H9 (cell line): ENCODE results near the gene CREB5. TPM values are rescaled to one million over a fixed set of nuclear protein-coding genes. Genes with fewer than 3 reads are reported as not detected.

Experiments used
- DNase-seq: peaks from one replicate; pipeline ENCODE4 v3.0.0-alpha.2; 2017
- H2AFZ ChIP-seq: one replicate; pipeline ENCODE4 v1.6.1; 2013; ENCODE audit warnings: mild to moderate bottlenecking, low read length, control low read depth, moderate library complexity
- H2AK5ac ChIP-seq: 2 replicates; pipeline ENCODE4 v1.6.1; 2013; ENCODE audit warnings: low read length, control low read depth, mixed read lengths; ENCODE audit not compliant: insufficient read length
- H2BK120ac ChIP-seq: one replicate; pipeline ENCODE4 v1.6.1; 2013; ENCODE audit warnings: low read depth, mild to moderate bottlenecking, low read length, control low read depth, inconsistent platforms; ENCODE audit not compliant: poor library complexity, severe bottlenecking
- H2BK12ac ChIP-seq: 2 replicates; pipeline ENCODE4 v1.6.1; 2013; ENCODE audit warnings: low read length, control low read depth, mixed read lengths, low read depth; ENCODE audit not compliant: insufficient read length
- H2BK15ac ChIP-seq: 2 replicates; pipeline ENCODE4 v1.6.1; 2013; ENCODE audit warnings: low read depth, low read length, control low read depth
- H2BK20ac ChIP-seq: one replicate; pipeline ENCODE4 v1.6.1; 2013; ENCODE audit warnings: low read depth, mild to moderate bottlenecking, low read length, control low read depth, inconsistent platforms; ENCODE audit not compliant: poor library complexity, severe bottlenecking
- H2BK5ac ChIP-seq: 2 replicates; pipeline ENCODE4 v1.6.1; 2013; ENCODE audit warnings: low read length, control low read depth, mixed read lengths; ENCODE audit not compliant: insufficient read length
- H3K14ac ChIP-seq: 2 replicates; pipeline ENCODE4 v1.6.1; 2013; ENCODE audit warnings: low read length, control low read depth; ENCODE audit not compliant: insufficient read depth
- H3K18ac ChIP-seq: 2 replicates; pipeline ENCODE4 v1.6.1; 2013; ENCODE audit warnings: low read depth, mild to moderate bottlenecking, mixed read lengths, low read length, control low read depth; ENCODE audit not compliant: insufficient read length
- H3K23ac ChIP-seq: 2 replicates; pipeline ENCODE4 v1.6.1; 2013; ENCODE audit warnings: low read length, control low read depth, mixed read lengths, low read depth; ENCODE audit not compliant: insufficient read length
- H3K23me2 ChIP-seq: 2 replicates; pipeline ENCODE4 v1.6.1; 2013; ENCODE audit warnings: low read depth, mild to moderate bottlenecking, mixed read lengths, low read length, control low read depth; ENCODE audit not compliant: insufficient read length, poor library complexity, severe bottlenecking
- H3K27ac ChIP-seq: 2 replicates; pipeline ENCODE4 v1.5.1; 2013; ENCODE audit warnings: low read length, control low read depth, mixed read lengths, low read depth; ENCODE audit not compliant: insufficient read length
- H3K27me3 ChIP-seq: 2 replicates; pipeline ENCODE4 v1.6.1; 2013; ENCODE audit warnings: low read length, control low read depth, inconsistent platforms; ENCODE audit not compliant: insufficient read depth
- H3K4ac ChIP-seq: 2 replicates; pipeline ENCODE4 v1.6.1; 2013; ENCODE audit warnings: low read depth, mild to moderate bottlenecking, control low read depth, inconsistent platforms, low read length, moderate library complexity
- H3K4me1 ChIP-seq: 2 replicates; pipeline ENCODE4 v1.6.1; 2013; ENCODE audit warnings: low read length, control low read depth, inconsistent platforms; ENCODE audit not compliant: insufficient read depth
- H3K4me2 ChIP-seq: 2 replicates; pipeline ENCODE4 v1.6.1; 2013; ENCODE audit warnings: low read length, control low read depth, mixed read lengths; ENCODE audit not compliant: insufficient read length, insufficient read depth
- H3K56ac ChIP-seq: 2 replicates; pipeline ENCODE4 v1.6.1; 2013; ENCODE audit warnings: low read depth, mild to moderate bottlenecking, mixed read lengths, low read length, control low read depth; ENCODE audit not compliant: insufficient read length
- H3K79me1 ChIP-seq: 2 replicates; pipeline ENCODE4 v1.6.1; 2013; ENCODE audit warnings: low read depth, mild to moderate bottlenecking, moderate library complexity, low read length, control low read depth, inconsistent platforms; ENCODE audit not compliant: insufficient read depth, poor library complexity, severe bottlenecking
- H3K79me2 ChIP-seq: 2 replicates; pipeline ENCODE4 v1.6.1; 2013; ENCODE audit warnings: low read length, control low read depth, inconsistent platforms; ENCODE audit not compliant: insufficient read depth
- H3K9ac ChIP-seq: 2 replicates; pipeline ENCODE4 v1.6.1; 2013; ENCODE audit warnings: low read length, control low read depth, mixed read lengths; ENCODE audit not compliant: insufficient read length; ENCODE audit errors: extremely low read depth
- H3K9me3 ChIP-seq: one replicate; pipeline ENCODE4 v1.6.1; 2013; ENCODE audit warnings: low read depth, low read length, inconsistent platforms; ENCODE audit not compliant: control insufficient read depth
- H3T11ph ChIP-seq: one replicate; pipeline ENCODE4 v1.6.1; 2013; ENCODE audit warnings: mild to moderate bottlenecking, low read length, control low read depth, inconsistent platforms
- H4K20me1 ChIP-seq: one replicate; pipeline ENCODE4 v1.6.1; 2013; ENCODE audit not compliant: control insufficient read depth, insufficient read length, insufficient read depth
- H4K5ac ChIP-seq: 2 replicates; pipeline ENCODE4 v1.6.1; 2013; ENCODE audit warnings: low read depth, mild to moderate bottlenecking, mixed read lengths, low read length, control low read depth; ENCODE audit not compliant: insufficient read length
- H4K8ac ChIP-seq: replicated peaks from 2 replicates; pipeline ENCODE4 v1.6.1; 2013; ENCODE audit warnings: low read length, control low read depth, mixed read lengths, low read depth; ENCODE audit not compliant: insufficient read length
- H4K91ac ChIP-seq: 2 replicates; pipeline ENCODE4 v1.6.1; 2013; ENCODE audit warnings: low read depth, mild to moderate bottlenecking, moderate library complexity, mixed read lengths, low read length, control low read depth; ENCODE audit not compliant: insufficient read length
- H3K27ac Mint-ChIP-seq, 3 experiments: 2 replicates in 2 of 3; 3 replicates in 1 of 3; pipeline ENCODE4 v1.8.0; 2020 to 2021; ENCODE audit warnings: mixed read lengths in 3 of 3, mild to moderate bottlenecking in 1 of 3, moderate library complexity in 1 of 3
- H3K27me3 Mint-ChIP-seq: 2 replicates; pipeline ENCODE4 v1.8.0; 2021; ENCODE audit warnings: low read depth, mild to moderate bottlenecking, moderate library complexity, mixed read lengths
- H3K36me3 Mint-ChIP-seq, 3 experiments: 2 replicates in 2 of 3; 3 replicates in 1 of 3; pipeline ENCODE4 v1.8.0; 2020 to 2021; ENCODE audit warnings: low read depth in 3 of 3, mixed read lengths in 3 of 3; ENCODE audit not compliant: insufficient read depth in 1 of 3
- H3K4me1 Mint-ChIP-seq, 2 experiments: 2 replicates each; pipeline ENCODE4 v1.8.0; 2020; ENCODE audit warnings: mixed read lengths in 2 of 2
- H3K4me3 Mint-ChIP-seq, 2 experiments: 2 replicates in 1 of 2; 3 replicates in 1 of 2; pipeline ENCODE4 v1.8.0; 2020 to 2021; ENCODE audit warnings: mild to moderate bottlenecking in 2 of 2, mixed read lengths in 2 of 2, moderate library complexity in 1 of 2
- H3K9me3 Mint-ChIP-seq, 2 experiments: 2 replicates in 1 of 2; 3 replicates in 1 of 2; pipeline ENCODE4 v1.8.0; 2020; ENCODE audit warnings: mild to moderate bottlenecking in 2 of 2, mixed read lengths in 2 of 2, moderate library complexity in 1 of 2
- WGBS: extraction: QIAGEN DNeasy Blood & Tissue Kit; methylation state at CpG from one replicate; pipeline ENCODE4 v1.1.7; 2013; ENCODE audit warnings: missing lambda C conversion rate, low lambda C conversion rate, mixed read lengths; ENCODE audit not compliant: insufficient read length; ENCODE audit errors: extremely low coverage; 5-methylcytosine and 5-hydroxymethylcytosine counted together
- total RNA-seq: library from RNA; stranded (reverse); gene quantifications from 2 replicates; pipeline ENCODE4 v1.2.1, GENCODE V29; 2021
- TF ChIP-seq, protein P1 (sequence below): fragments of 200-600 bp; sonication (generic); conservative IDR thresholded peaks from 3 replicates; pipeline ENCODE4 v1.8.0; 2021; ENCODE audit warnings: antibody characterized with exemption, mild to moderate bottlenecking

CREB5 gene
- total RNA-seq, 1 experiment from 2014 or later, result 4.0 TPM

DNA sequence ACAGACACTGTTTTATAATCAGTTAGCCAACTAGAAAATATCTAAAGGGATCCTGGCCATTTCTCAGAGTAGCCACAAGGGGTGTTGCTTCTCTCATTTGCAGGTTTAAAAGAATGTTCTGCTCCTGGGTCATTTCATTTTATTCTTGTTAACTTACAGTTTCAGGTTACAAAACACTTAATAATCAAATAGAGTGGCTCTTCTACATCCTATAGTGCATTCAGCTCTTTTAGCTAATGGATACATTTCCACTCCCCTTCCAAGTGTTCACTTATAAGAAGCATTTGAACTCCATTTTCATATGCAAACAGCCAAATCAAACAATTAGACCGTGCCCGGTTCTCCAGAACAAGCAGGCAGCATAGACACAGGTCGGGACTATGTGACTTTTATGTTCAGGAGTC is 428.3 kb downstream of the CREB5 start:
- Histone ChIP-seq H3K18ac (no peak overlapping the region), H2BK20ac (no peak overlapping the region), H4K5ac (no peak overlapping the region), H3K4me2 (no peak overlapping the region), H3K23ac (no peak overlapping the region), H2BK120ac (no peak overlapping the region), H3K14ac (no peak overlapping the region), H3K9ac (no peak overlapping the region), H3K27ac (no peak overlapping the region), H4K8ac (no peak overlapping the region), H3K27me3 (no peaks in the 10 kb centered on the region), H3K4ac (no peak overlapping the region), H3K9me3 (no peaks in the 10 kb centered on the region), H2AFZ (no peak overlapping the region), H2BK12ac (no peak overlapping the region), H3T11ph (no peak overlapping the region), H3K4me1 (no peaks in the 10 kb centered on the region), H2AK5ac (no peak overlapping the region), H4K20me1 (no peaks in the 10 kb centered on the region), H3K79me2 (no peaks in the 10 kb centered on the region), H3K23me2 (no peaks in the 10 kb centered on the region), H4K91ac (no peak overlapping the region), H2BK15ac (no peak overlapping the region), H3K79me1 (no peaks in the 10 kb centered on the region), H3K56ac (no peak overlapping the region), H2BK5ac (no peak overlapping the region)
- WGBS, result no CpG with 5 or more reads among the region's 3 CpGs
- TF ChIP-seq, protein P1, sequence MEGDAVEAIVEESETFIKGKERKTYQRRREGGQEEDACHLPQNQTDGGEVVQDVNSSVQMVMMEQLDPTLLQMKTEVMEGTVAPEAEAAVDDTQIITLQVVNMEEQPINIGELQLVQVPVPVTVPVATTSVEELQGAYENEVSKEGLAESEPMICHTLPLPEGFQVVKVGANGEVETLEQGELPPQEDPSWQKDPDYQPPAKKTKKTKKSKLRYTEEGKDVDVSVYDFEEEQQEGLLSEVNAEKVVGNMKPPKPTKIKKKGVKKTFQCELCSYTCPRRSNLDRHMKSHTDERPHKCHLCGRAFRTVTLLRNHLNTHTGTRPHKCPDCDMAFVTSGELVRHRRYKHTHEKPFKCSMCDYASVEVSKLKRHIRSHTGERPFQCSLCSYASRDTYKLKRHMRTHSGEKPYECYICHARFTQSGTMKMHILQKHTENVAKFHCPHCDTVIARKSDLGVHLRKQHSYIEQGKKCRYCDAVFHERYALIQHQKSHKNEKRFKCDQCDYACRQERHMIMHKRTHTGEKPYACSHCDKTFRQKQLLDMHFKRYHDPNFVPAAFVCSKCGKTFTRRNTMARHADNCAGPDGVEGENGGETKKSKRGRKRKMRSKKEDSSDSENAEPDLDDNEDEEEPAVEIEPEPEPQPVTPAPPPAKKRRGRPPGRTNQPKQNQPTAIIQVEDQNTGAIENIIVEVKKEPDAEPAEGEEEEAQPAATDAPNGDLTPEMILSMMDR, result peak; percentile 67
- Mint-ChIP-seq H3K4me3 (no peak overlapping the region), H3K4me1 (peaks cover 3% of the 10 kb centered on the region in 2 experiments), H3K27ac (no peak overlapping the region), H3K9me3 (peaks cover 10 to 12% of the 10 kb centered on the region in 2 experiments; a peak in 4 of 5 replicates), H3K36me3 (peaks cover 5 to 9% (median 8%) of the 10 kb centered on the region in 3 experiments; a peak in 5 of 7 replicates), H3K27me3 (no peaks in the 10 kb centered on the region; the same call in 1 of the 2 replicates)
- DNase-seq, result no peak
